Glutamatergic neuron (in vitro differentiated cells): Measurements from ENCODE around the gene GRB14. TPM values are rescaled to one million over a fixed set of nuclear protein-coding genes. Genes with fewer than 3 reads are reported as not detected.
A peak's percentile ranks its signal among the peaks of the same experiment; 100 is the strongest.

ENCODE experiments used
- DNase-seq: peaks from one replicate; pipeline ENCODE4 v3.0.0; 2022
- H3K27ac Mint-ChIP-seq: one replicate; pipeline ENCODE4 v1.8.0; 2020; ENCODE audit warnings: mild to moderate bottlenecking, mixed read lengths, inconsistent platforms; ENCODE audit not compliant: unreplicated experiment
- H3K27me3 Mint-ChIP-seq: one replicate; pipeline ENCODE4 v1.8.0; 2020; ENCODE audit warnings: mild to moderate bottlenecking, moderate library complexity, mixed read lengths, inconsistent platforms; ENCODE audit not compliant: unreplicated experiment
- H3K36me3 Mint-ChIP-seq: one replicate; pipeline ENCODE4 v1.8.0; 2020; ENCODE audit warnings: mild to moderate bottlenecking, mixed read lengths, inconsistent platforms; ENCODE audit not compliant: unreplicated experiment
- H3K4me1 Mint-ChIP-seq: one replicate; pipeline ENCODE4 v1.8.0; 2020; ENCODE audit warnings: mild to moderate bottlenecking, low read depth, mixed read lengths, inconsistent platforms; ENCODE audit not compliant: unreplicated experiment
- H3K4me3 Mint-ChIP-seq: one replicate; pipeline ENCODE4 v1.8.0; 2020; ENCODE audit warnings: mild to moderate bottlenecking, mixed read lengths, inconsistent platforms; ENCODE audit not compliant: unreplicated experiment
- H3K9me3 Mint-ChIP-seq: one replicate; pipeline ENCODE4 v1.8.0; 2020; ENCODE audit warnings: mild to moderate bottlenecking, moderate library complexity, mixed read lengths, inconsistent platforms; ENCODE audit not compliant: unreplicated experiment
- total RNA-seq: library from RNA; stranded (reverse); fragmentation: NEBNext Ultra II Directional; extraction: Animal tissue kit (Norgen Biotek cat#: 25700); gene quantifications from one replicate; pipeline ENCODE4 v1.2.1, GENCODE V29; 2021; ENCODE audit not compliant: unreplicated experiment
- TF ChIP-seq, protein P1 (sequence below): fragments of 200-600 bp; sonication (generic); IDR thresholded peaks from one replicate; pipeline ENCODE4 v1.5.0; 2021; ENCODE audit not compliant: partially characterized antibody, unreplicated experiment

The GRB14 gene
- total RNA-seq, 1 donor from 2014 or later, result 0.83 TPM

GRCh38 chr2:164496881-164497280, 124.4 kb downstream of the GRB14 start:
- no peak overlapping the region for H3K27ac Mint-ChIP-seq

GRCh38 chr2:164496421-164496820, 124.9 kb downstream of the GRB14 start:
- no peaks in the 10 kb centered on the region for H3K9me3 Mint-ChIP-seq
- no peak overlapping the region for H3K4me3 Mint-ChIP-seq
- H3K36me3 Mint-ChIP-seq, result no peaks in the 10 kb centered on the region
- no peak for DNase-seq
- H3K27me3 Mint-ChIP-seq, result no peaks in the 10 kb centered on the region
- H3K27ac Mint-ChIP-seq, result no peak overlapping the region
- TF ChIP-seq, protein P1, sequence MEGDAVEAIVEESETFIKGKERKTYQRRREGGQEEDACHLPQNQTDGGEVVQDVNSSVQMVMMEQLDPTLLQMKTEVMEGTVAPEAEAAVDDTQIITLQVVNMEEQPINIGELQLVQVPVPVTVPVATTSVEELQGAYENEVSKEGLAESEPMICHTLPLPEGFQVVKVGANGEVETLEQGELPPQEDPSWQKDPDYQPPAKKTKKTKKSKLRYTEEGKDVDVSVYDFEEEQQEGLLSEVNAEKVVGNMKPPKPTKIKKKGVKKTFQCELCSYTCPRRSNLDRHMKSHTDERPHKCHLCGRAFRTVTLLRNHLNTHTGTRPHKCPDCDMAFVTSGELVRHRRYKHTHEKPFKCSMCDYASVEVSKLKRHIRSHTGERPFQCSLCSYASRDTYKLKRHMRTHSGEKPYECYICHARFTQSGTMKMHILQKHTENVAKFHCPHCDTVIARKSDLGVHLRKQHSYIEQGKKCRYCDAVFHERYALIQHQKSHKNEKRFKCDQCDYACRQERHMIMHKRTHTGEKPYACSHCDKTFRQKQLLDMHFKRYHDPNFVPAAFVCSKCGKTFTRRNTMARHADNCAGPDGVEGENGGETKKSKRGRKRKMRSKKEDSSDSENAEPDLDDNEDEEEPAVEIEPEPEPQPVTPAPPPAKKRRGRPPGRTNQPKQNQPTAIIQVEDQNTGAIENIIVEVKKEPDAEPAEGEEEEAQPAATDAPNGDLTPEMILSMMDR, result no peak
- H3K4me1 Mint-ChIP-seq, result peaks cover 2% of the 10 kb centered on the region

More at GRCh38 chr2:164496881-164497280, 124.4 kb downstream of the GRB14 start:
- TF ChIP-seq, protein P1, result no peak
- Mint-ChIP-seq H3K36me3 (no peaks in the 10 kb centered on the region), H3K4me3 (no peak overlapping the region), H3K4me1 (peaks cover 2% of the 10 kb centered on the region), H3K9me3 (no peaks in the 10 kb centered on the region), H3K27me3 (no peaks in the 10 kb centered on the region)
- no peak for DNase-seq

DNA sequence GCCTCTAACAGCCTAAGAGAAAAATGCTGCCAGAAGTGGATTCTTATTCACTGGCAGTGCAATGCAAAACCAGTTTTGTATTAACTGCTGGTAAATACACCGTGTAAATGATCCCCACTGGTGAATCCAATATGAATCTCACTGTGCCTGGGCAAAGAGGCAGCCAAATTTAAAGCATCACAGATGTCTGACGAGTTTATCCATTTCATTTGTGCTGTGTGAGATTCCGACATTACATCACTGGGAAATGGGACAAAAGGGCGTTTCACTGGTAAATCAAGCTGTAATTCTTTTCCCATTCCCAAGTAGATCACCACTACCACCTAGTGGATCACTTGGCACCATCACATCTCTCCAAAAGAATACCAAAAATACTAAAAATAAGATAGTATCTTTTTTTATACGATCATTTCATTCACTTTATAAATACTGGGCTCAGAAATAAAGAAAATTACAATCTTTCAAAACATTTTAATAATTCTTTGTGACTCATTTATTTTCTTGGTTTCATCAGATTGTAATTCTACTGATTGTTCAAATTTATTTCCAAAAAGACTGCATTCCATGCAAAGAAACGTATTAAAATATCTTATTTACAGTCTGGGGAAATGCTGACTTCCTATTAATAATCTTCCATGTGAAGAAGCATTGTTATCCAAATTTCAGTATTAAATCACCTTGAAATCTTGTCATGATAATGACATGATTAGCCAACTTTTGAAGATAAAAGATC, 125.6 kb downstream of the GRB14 start:
- TF ChIP-seq, protein P1, result peak; percentile 41
- Mint-ChIP-seq H3K27ac (no peak overlapping the region), H3K36me3 (no peaks in the 10 kb centered on the region), H3K9me3 (no peaks in the 10 kb centered on the region), H3K4me3 (no peak overlapping the region), H3K4me1 (peaks cover 2% of the 10 kb centered on the region), H3K27me3 (no peaks in the 10 kb centered on the region)
- no peak for DNase-seq

- no peak overlapping the region for H3K27ac Mint-ChIP-seq
- no peaks in the 10 kb centered on the region for H3K36me3 Mint-ChIP-seq
These were observed 135.7 kb downstream of the GRB14 start for GRCh38 chr2:164485541-164485940.

GRCh38 chr2:164479460-164479859, 141.8 kb downstream of the GRB14 start:
- no peak overlapping the region for H3K4me3 Mint-ChIP-seq
- TF ChIP-seq, protein P1, result no peak
- no peak overlapping the region for H3K27ac Mint-ChIP-seq

More at GRCh38 chr2:164485541-164485940, 135.7 kb downstream of the GRB14 start:
- H3K27me3 Mint-ChIP-seq, result no peaks in the 10 kb centered on the region
- H3K4me3 Mint-ChIP-seq, result no peak overlapping the region
- TF ChIP-seq, protein P1, result no peak
- DNase-seq, result no peak
- H3K9me3 Mint-ChIP-seq, result no peaks in the 10 kb centered on the region
- H3K4me1 Mint-ChIP-seq, result no peaks in the 10 kb centered on the region

More at GRCh38 chr2:164479460-164479859, 141.8 kb downstream of the GRB14 start:
- Mint-ChIP-seq H3K27me3 (no peaks in the 10 kb centered on the region), H3K4me1 (no peaks in the 10 kb centered on the region), H3K36me3 (no peaks in the 10 kb centered on the region), H3K9me3 (no peaks in the 10 kb centered on the region)
- peak; percentile 48 for DNase-seq
